Fibroblast of mammary gland (primary cell): ENCODE data around the gene STMN3.
"Not testable (repeated sequence)": the region's sequence is repeated elsewhere in the genome, so short reads cannot be mapped to it uniquely, and the experiment has no call there.

ENCODE experiments used
- DNase-seq: peaks from one replicate; pipeline ENCODE4 v3.0.0-alpha.2; 2010; ENCODE audit warnings: low read depth
- H3K4me3 ChIP-seq: 2 replicates; pipeline ENCODE4 v1.5.1; 2011; ENCODE audit warnings: low read depth, mild to moderate bottlenecking, low read length, moderate library complexity; ENCODE audit not compliant: control insufficient read depth
- CTCF ChIP-seq: conservative IDR thresholded peaks from 2 replicates; pipeline ENCODE4 v1.5.1; 2011; ENCODE audit warnings: low read depth, low read length, inconsistent platforms; ENCODE audit not compliant: control insufficient read depth, insufficient read depth

Gene STMN3

GRCh38 chr20:63639093-63639975, 13.9 kb downstream of the STMN3 start:
- no peak for DNase-seq
- H3K4me3 ChIP-seq: no peak overlapping the region
- TF ChIP-seq CTCF: no peak

- no peak overlapping the region for H3K4me3 ChIP-seq
Observed at GRCh38 chr20:63636752-63637628, 16.2 kb downstream of the STMN3 start.

GRCh38 chr20:63635431-63636141, 17.6 kb downstream of the STMN3 start:
- no peak overlapping the region for H3K4me3 ChIP-seq
- no peak for TF ChIP-seq CTCF
- DNase-seq: no peak

More at GRCh38 chr20:63636752-63637628, 16.2 kb downstream of the STMN3 start:
- peak; percentile 28 for DNase-seq
- no peak for TF ChIP-seq CTCF

- no peak for DNase-seq
- TF ChIP-seq CTCF: no peak
- no peak overlapping the region for H3K4me3 ChIP-seq
Observed at GRCh38 chr20:63633732-63634131, 19.5 kb downstream of the STMN3 start.

GRCh38 chr20:63631426-63631825, 21.8 kb downstream of the STMN3 start:
- DNase-seq, H3K4me3 ChIP-seq: not testable (repeated sequence)

- not testable (repeated sequence) for DNase-seq, H3K4me3 ChIP-seq
Observed at GRCh38 chr20:63630956-63631355, 22.3 kb downstream of the STMN3 start.

- DNase-seq: peak; percentile 83
- H3K4me3 ChIP-seq: peak overlapping the region; percentile 83
- no peak for TF ChIP-seq CTCF
Observed at GRCh38 chr20:63628246-63628975, 24.8 kb downstream of the STMN3 start.
